ENCODE measurements around the gene ACP2. TPM values are rescaled to one million over a fixed set of nuclear protein-coding genes. Genes with fewer than 3 reads are reported as not detected.

ACP2 gene
- total RNA-seq, 2 experiments from 2014 or later = 19.3 to 21.5 TPM

DNA sequence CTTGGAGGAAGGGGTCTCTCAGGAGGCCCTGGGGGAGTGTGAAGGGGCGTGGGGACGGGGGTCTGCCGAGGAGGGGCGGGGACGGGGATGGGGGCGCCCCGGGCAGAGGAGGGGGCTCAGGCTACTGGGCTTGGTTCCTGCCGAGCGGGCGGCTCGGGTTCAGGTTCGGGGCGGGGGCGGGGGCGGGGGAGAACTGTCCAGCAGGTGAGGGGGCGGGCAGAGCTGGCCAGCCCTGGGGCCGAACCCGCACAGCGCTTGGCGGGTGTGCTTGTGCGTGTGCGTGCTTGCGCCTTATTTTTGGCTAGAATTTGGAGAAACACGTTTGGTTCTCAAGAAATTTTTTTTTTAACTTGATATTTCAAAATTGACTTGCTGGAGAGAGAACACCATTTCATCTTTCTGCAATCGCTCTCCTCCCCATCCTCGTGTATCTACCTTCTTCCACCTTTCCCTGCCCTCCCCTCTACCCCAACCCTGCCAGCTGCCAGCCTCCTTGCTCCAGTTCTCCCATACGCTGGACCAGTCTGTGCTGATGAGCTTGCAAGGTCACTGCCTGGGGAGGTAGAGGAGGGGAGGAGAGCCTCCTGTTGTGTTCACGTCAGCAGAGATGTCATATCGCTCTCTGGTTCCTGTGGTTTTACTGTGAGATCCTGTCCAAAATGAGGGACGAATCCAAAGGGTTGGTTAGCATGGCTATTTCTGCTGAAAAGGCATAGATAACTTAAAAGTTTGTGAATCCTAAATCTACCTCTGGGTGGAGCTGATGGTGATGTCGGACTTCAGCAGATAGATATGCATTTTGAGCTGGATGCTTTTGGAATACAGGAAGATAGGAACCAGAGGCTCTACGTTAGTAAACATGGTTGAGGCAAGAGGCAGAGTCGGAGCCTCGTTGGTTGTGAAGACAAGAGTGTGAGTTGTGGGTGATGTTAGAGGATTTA, 22.0 kb upstream of the ACP2 start:
- CTCF ChIA-PET = interaction anchor here (0.6 to 2.0 kb wide), 7 partner anchors 92 to 653 kb away, joined by 3 to 9 read pairs (median 3); partner anchors contain the start of genes ARFGAP2, ATG13, HARBI1 and PSMC3
- POLR2A ChIA-PET = interaction anchor here (0.6 to 1.8 kb wide), 6 partner anchors 10 to 393 kb away, joined by 3 to 19 read pairs (median 3); partner anchors contain the start of genes DDB2 and PTPMT1

DNA sequence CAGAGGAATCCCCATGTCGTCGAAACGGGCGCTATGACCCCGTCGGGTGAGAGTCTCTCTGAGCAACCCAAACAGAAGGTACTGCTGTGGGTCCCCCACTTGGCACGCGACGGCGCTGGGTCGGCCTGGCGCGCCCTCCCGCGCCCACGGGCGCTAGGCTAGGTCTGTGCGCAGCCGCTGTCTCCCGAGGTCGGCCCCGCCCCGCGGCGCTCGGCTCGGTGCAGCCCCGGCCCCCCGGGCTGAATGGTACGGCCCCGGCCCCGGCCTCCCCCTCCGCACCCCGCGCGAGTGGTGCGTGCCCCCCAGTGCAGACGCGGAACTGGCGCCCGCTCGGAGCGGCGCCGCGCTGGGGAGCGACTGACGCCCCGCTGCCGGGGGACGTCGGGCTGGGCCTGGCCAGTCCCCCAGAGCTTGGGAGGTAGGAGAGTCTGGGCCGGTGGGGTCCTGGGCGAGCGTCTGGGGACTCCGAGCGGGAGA, 21.3 kb upstream of the ACP2 start, which contains the start of gene MADD:
Gene MADD, plus strand, starts transcription at position 305 of the 477 bp plus-strand sequence.
- POLR2A ChIA-PET = interaction anchor here (0.6 kb wide), 1 partner anchor 11 kb away, joined by 3 read pairs; no protein-coding TSS in a partner anchor
- CTCF ChIA-PET = interaction anchor here (0.6 to 1.4 kb wide), 2 partner anchors 157 to 653 kb away, joined by 3 read pairs; partner anchors contain the start of genes ATG13, HARBI1 and PSMC3

DNA sequence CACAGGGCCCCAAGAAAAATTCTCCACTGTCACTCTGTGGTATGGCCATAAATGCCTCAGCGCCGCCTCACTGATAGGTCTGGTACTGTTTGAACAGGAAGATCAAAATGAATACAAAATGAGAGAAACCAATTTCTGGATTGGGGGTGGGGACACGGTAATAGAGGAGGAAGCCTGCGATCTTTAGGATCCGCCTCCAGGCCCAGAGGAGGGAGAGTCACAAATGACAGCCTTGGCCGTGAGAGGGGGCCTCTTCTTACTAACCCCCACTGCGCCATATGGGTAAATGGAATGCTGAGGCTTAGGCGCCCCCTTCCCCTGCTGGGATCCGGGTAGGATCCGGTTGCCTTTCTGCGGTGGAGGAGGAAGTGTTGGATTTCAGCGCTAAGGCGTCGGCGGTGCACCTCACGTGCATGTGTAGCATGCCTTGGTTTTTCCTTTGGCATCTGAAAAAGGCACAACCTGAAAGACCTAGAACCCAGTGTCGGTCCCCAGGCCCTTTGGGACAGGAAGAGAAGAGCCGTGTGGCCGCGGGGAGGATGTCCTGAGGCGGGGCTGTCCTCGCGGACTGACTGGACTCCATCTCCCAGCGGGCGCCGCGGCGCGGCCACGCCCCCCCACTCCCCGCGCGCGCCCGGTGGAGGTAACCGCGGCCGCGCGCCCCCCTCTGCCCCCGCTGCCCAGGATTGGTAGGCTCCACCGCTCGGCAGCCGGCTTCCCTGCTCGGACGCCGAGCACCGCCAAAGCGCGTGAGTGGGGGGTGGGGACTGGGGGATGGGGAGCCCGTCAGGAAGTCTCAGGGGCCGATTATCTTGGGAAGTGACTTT, 20.6 kb upstream of the ACP2 start:
- POLR2A ChIA-PET = interaction anchor here (1.5 kb wide), 1 partner anchor 21 kb away, joined by 7 read pairs; the partner anchor contains the start of gene ACP2
- CTCF ChIA-PET = interaction anchor here (0.6 to 1.7 kb wide), 2 partner anchors 20 to 652 kb away, joined by 3 to 5 read pairs; partner anchors contain the start of genes ACP2, ATG13 and HARBI1

- CTCF ChIA-PET = interaction anchor here (1.7 kb wide), 1 partner anchor 20 kb away, joined by 5 read pairs; the partner anchor contains the start of gene ACP2
- POLR2A ChIA-PET = interaction anchor here (1.2 to 1.5 kb wide), 2 partner anchors 21 to 53 kb away, joined by 3 to 7 read pairs; partner anchors contain the start of gene ACP2
Measured at GRCh38 chr11:47268448-47269001, 19.9 kb upstream of the ACP2 start.

- ChIA-PET POLR2A (interaction anchor here (1.2 to 1.5 kb wide), 2 partner anchors 20 to 53 kb away, joined by 3 to 7 read pairs; partner anchors contain the start of gene ACP2), CTCF (interaction anchor here (0.7 to 1.7 kb wide), 2 partner anchors 8 to 19 kb away, joined by 3 to 5 read pairs; partner anchors contain the start of gene ACP2)
Measured at GRCh38 chr11:47267876-47268275, 19.3 kb upstream of the ACP2 start.

DNA sequence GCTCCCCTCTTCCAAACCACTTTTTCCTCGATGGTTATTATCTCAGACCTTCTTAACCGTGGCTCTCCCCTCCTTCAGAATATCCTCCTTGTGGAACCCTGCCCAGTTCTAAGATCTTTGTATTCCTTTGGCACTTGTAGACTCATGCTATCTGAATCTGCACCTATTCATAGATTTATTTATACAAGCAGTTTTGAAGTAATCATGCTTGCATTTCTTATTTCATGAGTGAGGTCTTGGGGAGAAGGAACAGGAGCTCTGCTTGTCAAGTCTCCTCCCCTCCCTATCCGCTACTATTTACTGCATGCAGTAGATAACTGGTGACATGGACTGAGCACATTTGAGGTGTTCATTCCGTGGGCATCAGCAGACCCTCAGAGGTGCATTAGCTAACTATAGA, 15.9 kb upstream of the ACP2 start:
- POLR2A ChIA-PET = interaction anchor here (1.1 to 1.2 kb wide), 2 partner anchors 22 to 50 kb away, joined by 3 read pairs; partner anchors contain the start of gene DDB2
- CTCF ChIA-PET = interaction anchor here (1.2 to 1.8 kb wide), 2 partner anchors 87 to 143 kb away, joined by 3 to 8 read pairs; no protein-coding TSS in a partner anchor

DNA sequence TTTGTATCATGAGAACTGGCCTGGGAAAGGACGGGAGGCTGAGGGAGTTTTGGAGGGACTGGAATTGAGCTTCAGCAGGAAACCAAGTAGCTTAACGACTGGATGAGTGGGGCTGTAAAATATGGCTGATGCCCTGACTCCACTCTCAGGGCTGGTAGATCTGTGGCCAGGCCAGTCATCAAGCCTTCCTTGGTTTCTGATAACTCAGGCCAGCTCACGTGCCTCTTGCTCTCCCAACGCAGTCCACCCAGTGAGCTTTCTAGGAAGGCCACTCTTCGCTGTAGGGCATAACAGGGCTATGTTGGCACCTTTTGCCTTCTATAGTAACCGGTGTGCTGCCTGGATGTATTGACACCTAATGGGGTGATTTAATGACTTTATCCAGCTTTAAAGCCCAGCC, 15.5 kb upstream of the ACP2 start:
- ChIA-PET POLR2A (interaction anchor here (1.1 to 1.2 kb wide), 2 partner anchors 22 to 49 kb away, joined by 3 read pairs; partner anchors contain the start of gene DDB2), CTCF (interaction anchor here (1.8 kb wide), 1 partner anchor 86 kb away, joined by 8 read pairs; no protein-coding TSS in a partner anchor)

- ChIA-PET POLR2A (interaction anchor here (0.7 kb wide), 1 partner anchor 10 kb away, joined by 5 read pairs; no protein-coding TSS in a partner anchor), CTCF (interaction anchor here (0.8 kb wide), 1 partner anchor 99 kb away, joined by 3 read pairs; no protein-coding TSS in a partner anchor)
Measured at GRCh38 chr11:47261291-47261800, 12.7 kb upstream of the ACP2 start.

DNA sequence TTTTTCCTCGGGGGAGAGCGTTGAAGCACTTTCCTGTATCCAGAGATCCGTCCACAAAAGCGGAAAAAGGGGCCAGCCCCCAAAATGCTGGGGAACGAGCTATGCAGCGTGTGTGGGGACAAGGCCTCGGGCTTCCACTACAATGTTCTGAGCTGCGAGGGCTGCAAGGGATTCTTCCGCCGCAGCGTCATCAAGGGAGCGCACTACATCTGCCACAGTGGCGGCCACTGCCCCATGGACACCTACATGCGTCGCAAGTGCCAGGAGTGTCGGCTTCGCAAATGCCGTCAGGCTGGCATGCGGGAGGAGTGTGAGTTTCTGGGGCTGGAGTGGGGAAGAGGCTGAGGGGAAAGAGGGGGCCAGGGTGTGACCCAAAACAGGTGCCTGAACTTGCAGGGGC, 11.8 kb upstream of the ACP2 start:
- CTCF ChIA-PET = interaction anchor here (1.2 to 3.1 kb wide), 6 partner anchors 11 to 82 kb away, joined by 3 to 16 read pairs (median 4); partner anchors contain the start of gene ACP2
- POLR2A ChIA-PET = interaction anchor here (1.3 to 2.7 kb wide), 2 partner anchors 12 to 45 kb away, joined by 4 to 9 read pairs; partner anchors contain the start of genes ACP2 and DDB2

DNA sequence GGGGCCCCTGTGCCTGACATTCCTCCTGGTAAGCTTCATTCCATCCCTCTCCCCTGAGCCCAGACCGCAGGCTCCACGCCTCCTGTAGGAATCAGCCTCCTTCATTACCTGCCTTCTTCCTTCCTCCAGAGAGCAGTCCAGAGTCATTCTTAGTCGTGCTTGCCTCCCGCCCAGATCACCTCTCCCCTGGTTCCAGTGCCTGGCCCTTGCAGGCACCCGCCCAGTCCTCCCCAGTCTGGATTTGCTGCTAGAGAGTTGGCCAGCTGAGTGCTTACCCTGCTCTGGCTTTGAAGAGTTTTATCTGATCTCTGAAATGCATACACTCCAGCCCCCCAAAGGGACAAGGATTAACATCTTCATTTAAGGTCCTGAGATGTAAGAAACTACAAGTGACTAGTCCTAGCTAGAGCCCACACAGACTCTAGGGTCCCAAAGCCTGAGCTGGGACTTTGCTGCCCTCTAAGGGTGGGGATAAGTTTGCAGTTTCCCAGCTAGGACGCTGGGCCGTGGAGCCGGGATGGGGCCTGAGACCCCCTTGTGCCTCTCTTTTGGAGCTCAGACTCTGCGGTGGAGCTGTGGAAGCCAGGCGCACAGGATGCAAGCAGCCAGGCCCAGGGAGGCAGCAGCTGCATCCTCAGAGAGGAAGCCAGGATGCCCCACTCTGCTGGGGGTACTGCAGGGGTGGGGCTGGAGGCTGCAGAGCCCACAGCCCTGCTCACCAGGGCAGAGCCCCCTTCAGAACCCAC, 10.8 kb upstream of the ACP2 start:
- CTCF ChIA-PET = interaction anchor here (0.6 to 3.1 kb wide), 18 partner anchors 8 to 336 kb away, joined by 3 to 16 read pairs (median 4); partner anchors contain the start of genes ACP2 and PACSIN3
- POLR2A ChIA-PET = interaction anchor here (0.6 to 2.7 kb wide), 3 partner anchors 11 to 97 kb away, joined by 4 to 9 read pairs (median 4); partner anchors contain the start of genes ACP2 and DDB2

- ChIA-PET POLR2A (interaction anchor here (2.7 kb wide), 1 partner anchor 10 kb away, joined by 9 read pairs; the partner anchor contains the start of gene ACP2), CTCF (interaction anchor here (1.2 to 3.1 kb wide), 8 partner anchors 9 to 81 kb away, joined by 3 to 16 read pairs (median 6); partner anchors contain the start of genes ACP2 and ARFGAP2)
Measured at GRCh38 chr11:47258317-47258902, 9.8 kb upstream of the ACP2 start.

DNA sequence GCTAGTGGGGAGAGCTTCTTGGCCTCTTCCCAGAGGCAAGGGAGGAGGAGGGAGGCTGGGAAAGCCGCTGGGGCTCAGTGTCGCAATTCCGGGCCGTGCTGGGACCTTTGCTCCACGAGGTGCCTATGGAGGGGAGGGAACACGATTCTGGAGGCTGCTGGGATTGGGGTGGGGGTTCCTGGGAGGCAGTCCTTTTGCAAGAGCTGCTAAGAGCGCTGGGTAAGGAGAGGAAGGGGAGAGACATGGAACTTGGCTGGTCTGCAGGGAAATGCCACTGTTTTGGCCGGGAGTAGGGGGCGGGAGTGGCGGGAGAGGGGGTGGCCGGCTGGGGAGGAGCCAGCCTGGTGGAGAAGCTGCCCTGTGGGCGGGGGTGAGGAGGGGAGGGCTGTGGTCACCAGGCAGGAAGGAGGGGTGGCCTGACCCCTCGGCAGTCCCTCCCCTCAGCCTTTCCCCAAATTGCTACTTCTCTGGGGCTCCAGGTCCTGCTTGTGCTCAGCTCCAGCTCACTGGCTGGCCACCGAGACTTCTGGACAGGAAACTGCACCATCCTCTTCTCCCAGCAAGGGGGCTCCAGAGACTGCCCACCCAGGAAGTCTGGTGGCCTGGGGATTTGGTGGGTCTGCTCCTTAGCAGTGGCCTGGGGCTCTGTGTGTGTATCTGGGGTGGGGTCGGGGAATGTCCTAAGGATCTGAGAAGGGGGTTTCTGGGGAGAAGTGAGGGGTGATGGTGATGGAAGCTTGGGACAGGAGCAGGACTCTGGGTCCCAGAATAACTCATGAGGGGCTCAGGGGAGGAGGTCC, 9.1 kb upstream of the ACP2 start, which contains the start of gene NR1H3:
Gene NR1H3, plus strand, starts transcription at position 480 of the 800 bp plus-strand sequence. CDS start 1,221 bp downstream, outside the sequence.
- ChIA-PET CTCF (interaction anchor here (1.6 to 3.1 kb wide), 3 partner anchors 9 to 80 kb away, joined by 5 to 16 read pairs (median 8); partner anchors contain the start of genes ACP2 and ARFGAP2), POLR2A (interaction anchor here (2.7 kb wide), 1 partner anchor 9 kb away, joined by 9 read pairs; the partner anchor contains the start of gene ACP2)

GRCh38 chr11:47257177-47257516, 8.5 kb upstream of the ACP2 start:
- ChIA-PET CTCF (interaction anchor here (0.7 to 1.6 kb wide), 2 partner anchors 80 to 97 kb away, joined by 3 to 8 read pairs; partner anchors contain the start of gene ARFGAP2), POLR2A (no interaction called here)

DNA sequence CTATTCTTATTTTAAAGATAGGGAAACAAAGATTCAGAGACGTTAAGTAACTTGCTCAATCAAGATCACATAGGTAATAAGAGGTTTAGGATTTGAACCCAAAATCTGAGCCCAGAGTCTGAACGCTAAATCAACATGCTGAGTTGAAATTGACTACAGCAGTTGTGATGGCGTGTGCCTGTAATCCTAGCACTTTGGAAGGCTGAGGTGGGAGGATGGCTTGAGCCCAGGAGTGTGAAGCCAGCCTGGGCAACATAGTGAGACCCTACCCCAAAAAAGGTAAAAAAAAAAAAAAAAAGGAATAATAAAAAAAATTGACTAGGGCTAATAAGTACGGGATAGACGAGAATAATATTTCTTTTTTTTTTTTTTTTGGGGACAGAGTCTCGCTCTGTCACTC, 7.8 kb upstream of the ACP2 start:
- POLR2A ChIA-PET = no interaction called here

DNA sequence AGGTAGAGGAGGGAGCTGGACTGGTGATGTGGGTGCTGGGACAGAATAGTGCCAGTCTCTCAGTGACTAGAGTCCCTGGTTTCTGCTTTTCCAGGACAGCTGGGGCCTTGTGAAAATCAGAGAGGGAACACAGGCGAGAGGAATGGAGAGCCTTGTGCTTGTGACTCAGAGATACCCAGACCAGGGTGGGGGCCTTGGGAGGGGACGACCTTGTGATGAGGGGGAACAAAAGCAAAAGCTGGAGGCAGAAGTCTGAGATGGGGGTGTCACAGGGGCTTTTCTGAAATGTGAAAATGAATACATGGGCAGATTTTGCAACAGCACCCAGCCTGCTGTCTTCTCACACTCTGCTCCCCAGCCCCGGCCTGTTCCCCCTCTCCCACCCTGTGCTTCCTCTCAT, 5.8 kb upstream of the ACP2 start:
- ChIA-PET POLR2A (interaction anchor here (1.0 kb wide), 1 partner anchor 21 kb away, joined by 3 read pairs; no protein-coding TSS in a partner anchor), CTCF (interaction anchor here (1.3 kb wide), 1 partner anchor 9 kb away, joined by 3 read pairs; no protein-coding TSS in a partner anchor)

More for the DNA sequence above, 7.8 kb upstream of the ACP2 start:
- CTCF ChIA-PET = interaction anchor here (0.7 kb wide), 1 partner anchor 98 kb away, joined by 3 read pairs; no protein-coding TSS in a partner anchor
